Measurements from ENCODE around the gene RSAD1. TPM values are rescaled to one million over a fixed set of nuclear protein-coding genes. Genes with fewer than 3 reads are reported as not detected.

RSAD1 gene
- total and polyA plus RNA-seq, 2 donors = 17.0 to 29.2 TPM

- no peaks in the 10 kb centered on the region for H3K4me1 ChIP-seq (ENCODE audit: insufficient read depth)
- DNase-seq (ENCODE audit: extremely low spot score) = no peak
- no peak overlapping the region for H3K4me3 ChIP-seq (ENCODE audit: low read depth, low read length)
- H3K36me3 ChIP-seq (ENCODE audit: insufficient read depth) = peaks cover 5% of the 10 kb centered on the region
- peak overlapping the region; percentile 3 for H3K27ac ChIP-seq (ENCODE audit: low read depth)
- WGBS = 12% methylated on average over 7 of the region's 7 CpGs
Observed at GRCh38 chr17:50482516-50482915, 3.9 kb downstream of the RSAD1 start.

DNA sequence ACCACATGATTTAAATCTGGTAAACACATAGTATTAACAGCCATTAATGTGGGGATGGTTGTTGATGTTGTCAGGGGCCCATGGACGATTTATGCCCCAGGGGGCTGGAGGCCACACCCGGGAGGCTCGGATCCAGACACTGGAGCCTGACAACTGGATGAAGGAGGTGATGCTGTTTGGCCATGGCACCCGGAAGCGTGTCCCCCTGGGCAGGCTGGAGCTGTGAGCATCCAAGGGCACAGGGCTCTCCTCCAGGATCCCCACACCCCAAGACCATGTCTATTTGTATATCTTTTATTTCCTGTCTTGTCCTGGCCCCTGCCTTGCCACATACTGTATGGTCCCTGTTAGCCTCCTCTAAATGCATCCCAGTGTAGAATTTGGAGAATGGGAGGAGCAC lies 4.6 kb downstream of the RSAD1 start:
- Histone ChIP-seq H3K4me1 (ENCODE audit: insufficient read depth) (no peaks in the 10 kb centered on the region), H3K36me3 (ENCODE audit: insufficient read depth) (peaks cover 5% of the 10 kb centered on the region), H3K4me3 (ENCODE audit: low read depth, low read length) (no peak overlapping the region), H3K27ac (ENCODE audit: low read depth) (peak overlapping the region; percentile 59)
- 87% methylated on average over 5 of the region's 5 CpGs for WGBS
- DNase-seq (ENCODE audit: extremely low spot score) = no peak

DNA sequence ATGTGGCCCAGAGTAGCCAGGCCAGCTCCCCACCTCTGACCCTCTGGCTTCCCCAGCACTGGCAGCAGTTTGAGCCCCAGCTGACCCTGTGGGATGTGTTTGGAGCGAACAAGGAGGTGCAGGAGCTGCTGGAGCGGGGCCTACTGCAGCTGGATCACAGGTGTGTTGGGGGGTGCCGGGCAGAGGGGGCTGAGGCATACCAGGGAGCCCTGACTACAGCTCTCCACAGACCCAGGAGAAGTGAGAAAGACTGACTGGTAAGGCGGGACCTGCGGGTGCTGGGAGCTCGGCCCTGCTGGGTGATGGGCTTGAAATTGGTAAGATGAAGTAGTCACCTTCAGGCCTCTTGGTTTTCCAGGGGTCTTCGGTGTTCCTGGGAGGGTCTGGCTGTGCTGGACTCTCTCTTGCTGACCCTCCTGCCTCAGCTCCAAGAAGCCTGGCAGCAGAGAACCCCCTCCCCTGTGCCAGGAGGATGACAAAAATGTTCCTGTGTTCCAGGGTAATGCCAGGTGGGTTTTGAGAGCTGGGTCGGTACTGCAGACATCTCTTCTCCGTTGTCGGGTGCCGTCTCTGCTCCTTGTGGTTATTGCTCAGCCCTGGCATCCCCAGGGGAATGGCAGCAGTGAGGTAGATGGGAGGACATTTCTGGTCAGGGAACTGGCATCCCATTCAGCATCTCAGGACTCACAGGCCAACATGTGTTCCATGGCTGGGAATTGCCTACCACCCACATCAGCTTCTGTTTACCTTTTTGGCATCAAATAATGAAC lies 5.9 kb downstream of the RSAD1 start:
- H3K36me3 ChIP-seq (ENCODE audit: insufficient read depth) = peaks cover 5% of the 10 kb centered on the region
- no peaks in the 10 kb centered on the region for H3K4me1 ChIP-seq (ENCODE audit: insufficient read depth)
- no peak for DNase-seq (ENCODE audit: extremely low spot score)
- no peak overlapping the region for H3K4me3 ChIP-seq (ENCODE audit: low read depth, low read length)
- 94% methylated on average over 11 of the region's 11 CpGs for WGBS
- no peak overlapping the region for H3K27ac ChIP-seq (ENCODE audit: low read depth)

- H3K36me3 ChIP-seq (ENCODE audit: insufficient read depth) = peaks cover 5% of the 10 kb centered on the region
- H3K4me3 ChIP-seq (ENCODE audit: low read depth, low read length) = no peak overlapping the region
- no peak for DNase-seq (ENCODE audit: extremely low spot score)
- H3K27ac ChIP-seq (ENCODE audit: low read depth) = no peak overlapping the region
- H3K4me1 ChIP-seq (ENCODE audit: insufficient read depth) = no peaks in the 10 kb centered on the region
- 81% methylated on average over 17 of the region's 17 CpGs for WGBS
Observed at GRCh38 chr17:50487213-50488096, 8.8 kb downstream of the RSAD1 start.

DNA sequence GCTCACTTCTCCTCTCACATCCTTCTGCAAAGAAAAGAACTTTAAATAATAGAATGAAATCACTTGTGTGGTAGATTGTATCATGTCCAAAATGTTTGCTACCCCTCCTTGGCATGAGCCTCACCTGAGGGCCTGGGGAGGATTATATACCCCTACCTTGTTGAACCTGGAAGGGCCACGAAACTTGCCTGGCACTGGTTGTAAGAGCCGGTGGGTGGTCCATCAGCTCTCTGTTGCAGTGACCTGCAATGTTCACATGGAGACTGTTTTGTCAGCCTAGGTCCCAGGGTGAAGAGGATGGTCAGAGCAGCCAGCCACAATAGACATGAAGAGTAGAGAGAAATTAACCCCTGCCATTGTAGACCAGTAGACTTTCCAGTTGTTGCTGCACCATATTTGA lies 10.2 kb downstream of the RSAD1 start:
- 94% methylated on average over 2 of the region's 2 CpGs for WGBS

DNA sequence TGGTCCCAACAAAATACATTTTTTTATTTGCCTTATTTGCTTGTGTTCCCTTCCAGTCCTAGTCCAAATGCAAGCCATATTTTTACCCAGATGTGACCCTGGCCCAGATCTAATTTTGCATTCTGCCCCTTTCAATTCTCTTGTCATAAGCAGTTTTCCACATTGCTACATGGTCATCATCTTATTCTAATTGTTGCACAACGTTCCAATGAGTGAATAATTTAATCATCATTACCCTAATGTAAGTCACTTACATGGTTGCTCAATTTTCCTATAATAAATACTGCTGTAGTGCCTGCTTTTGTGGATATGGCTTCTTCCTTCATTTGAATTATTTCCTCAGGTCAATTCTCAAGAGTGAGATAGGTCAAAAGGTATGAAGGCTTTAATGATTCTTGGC lies 12.8 kb downstream of the RSAD1 start:
- Histone ChIP-seq H3K4me3 (ENCODE audit: low read depth, low read length) (no peak overlapping the region), H3K36me3 (ENCODE audit: insufficient read depth) (no peaks in the 10 kb centered on the region), H3K4me1 (ENCODE audit: insufficient read depth) (no peaks in the 10 kb centered on the region), H3K27ac (ENCODE audit: low read depth) (no peak overlapping the region)
- WGBS = 72% methylated on average over 1 of the region's 1 CpG
- DNase-seq (ENCODE audit: extremely low spot score) = no peak

More for the DNA sequence above, 10.2 kb downstream of the RSAD1 start:
- Histone ChIP-seq H3K27ac (ENCODE audit: low read depth) (no peak overlapping the region), H3K4me3 (ENCODE audit: low read depth, low read length) (no peak overlapping the region), H3K4me1 (ENCODE audit: insufficient read depth) (no peaks in the 10 kb centered on the region), H3K36me3 (ENCODE audit: insufficient read depth) (peaks cover 5% of the 10 kb centered on the region)
- DNase-seq (ENCODE audit: extremely low spot score) = no peak

DNA sequence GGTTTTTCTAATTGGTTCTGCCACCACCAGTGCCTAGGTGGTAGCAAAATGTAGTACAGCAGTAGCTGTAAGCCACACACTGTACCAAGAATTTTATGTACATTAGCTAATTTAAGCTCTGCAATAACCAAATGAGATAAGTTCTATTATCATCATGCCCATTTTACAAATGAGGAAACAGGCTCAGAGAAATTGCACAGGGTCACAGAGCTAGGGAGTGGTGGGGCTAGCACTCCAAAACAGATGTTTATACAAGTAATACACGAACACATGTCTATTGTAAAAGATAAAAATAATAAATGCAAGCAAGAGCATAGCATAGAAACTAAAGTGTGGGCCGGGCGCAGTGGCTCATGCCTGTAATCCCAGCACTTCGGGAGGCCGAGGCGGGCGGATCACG lies 13.6 kb downstream of the RSAD1 start:
- DNase-seq (ENCODE audit: extremely low spot score) = no peak
- Histone ChIP-seq H3K36me3 (ENCODE audit: insufficient read depth) (no peaks in the 10 kb centered on the region), H3K4me3 (ENCODE audit: low read depth, low read length) (no peak overlapping the region), H3K27ac (ENCODE audit: low read depth) (no peak overlapping the region), H3K4me1 (ENCODE audit: insufficient read depth) (no peaks in the 10 kb centered on the region)
- 78% methylated on average over 6 of the region's 8 CpGs for WGBS

DNA sequence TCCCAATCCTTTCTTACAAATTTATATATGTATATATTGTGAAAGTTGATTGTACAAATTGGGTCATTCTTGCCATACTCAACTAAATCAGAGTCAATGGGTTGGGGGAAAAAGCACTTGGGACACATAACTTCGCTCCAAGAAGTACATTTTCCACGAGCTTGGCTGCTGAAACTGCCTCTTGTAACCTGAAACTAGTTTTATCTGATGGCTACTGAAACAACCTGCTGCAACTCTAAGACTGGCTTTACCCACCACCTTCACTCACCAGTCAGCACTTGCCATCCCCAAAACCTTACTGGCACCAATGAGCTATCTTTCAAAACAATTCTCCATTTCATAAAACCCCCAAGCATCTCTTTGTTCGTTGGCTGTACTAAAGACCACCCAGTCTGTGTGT lies 15.1 kb downstream of the RSAD1 start:
- H3K4me3 ChIP-seq (ENCODE audit: low read depth, low read length) = no peak overlapping the region
- H3K27ac ChIP-seq (ENCODE audit: low read depth) = no peak overlapping the region
- H3K36me3 ChIP-seq (ENCODE audit: insufficient read depth) = no peaks in the 10 kb centered on the region
- 35% methylated on average over 3 of the region's 3 CpGs for WGBS
- H3K4me1 ChIP-seq (ENCODE audit: insufficient read depth) = no peaks in the 10 kb centered on the region
- no peak for DNase-seq (ENCODE audit: extremely low spot score)

- no peaks in the 10 kb centered on the region for H3K4me1 ChIP-seq (ENCODE audit: insufficient read depth)
- H3K4me3 ChIP-seq (ENCODE audit: low read depth, low read length) = no peak overlapping the region
- H3K36me3 ChIP-seq (ENCODE audit: insufficient read depth) = no peaks in the 10 kb centered on the region
- WGBS = 89% methylated on average over 8 of the region's 8 CpGs
- H3K27ac ChIP-seq (ENCODE audit: low read depth) = no peak overlapping the region
- DNase-seq (ENCODE audit: extremely low spot score) = no peak
Observed at GRCh38 chr17:50495217-50495823, 16.7 kb downstream of the RSAD1 start.

GRCh38 chr17:50495918-50496317 lies 17.3 kb downstream of the RSAD1 start:
- WGBS = 92% methylated on average over 8 of the region's 8 CpGs
- DNase-seq (ENCODE audit: extremely low spot score) = no peak
- H3K4me1 ChIP-seq (ENCODE audit: insufficient read depth) = no peaks in the 10 kb centered on the region
- no peak overlapping the region for H3K4me3 ChIP-seq (ENCODE audit: low read depth, low read length)
- H3K36me3 ChIP-seq (ENCODE audit: insufficient read depth) = no peaks in the 10 kb centered on the region
- no peak overlapping the region for H3K27ac ChIP-seq (ENCODE audit: low read depth)

GRCh38 chr17:50498021-50498874 lies 19.6 kb downstream of the RSAD1 start:
- Histone ChIP-seq H3K4me1 (ENCODE audit: insufficient read depth) (no peaks in the 10 kb centered on the region), H3K36me3 (ENCODE audit: insufficient read depth) (no peaks in the 10 kb centered on the region), H3K27ac (ENCODE audit: low read depth) (no peak overlapping the region), H3K4me3 (ENCODE audit: low read depth, low read length) (no peak overlapping the region)
- no peak for DNase-seq (ENCODE audit: extremely low spot score)
- WGBS = 78% methylated on average over 7 of the region's 7 CpGs

GRCh38 chr17:50499270-50499669 lies 20.6 kb downstream of the RSAD1 start:
- Histone ChIP-seq H3K36me3 (ENCODE audit: insufficient read depth) (no peaks in the 10 kb centered on the region), H3K4me3 (ENCODE audit: low read depth, low read length) (no peak overlapping the region), H3K27ac (ENCODE audit: low read depth) (no peak overlapping the region), H3K4me1 (ENCODE audit: insufficient read depth) (no peaks in the 10 kb centered on the region)
- DNase-seq (ENCODE audit: extremely low spot score) = no peak

DNA sequence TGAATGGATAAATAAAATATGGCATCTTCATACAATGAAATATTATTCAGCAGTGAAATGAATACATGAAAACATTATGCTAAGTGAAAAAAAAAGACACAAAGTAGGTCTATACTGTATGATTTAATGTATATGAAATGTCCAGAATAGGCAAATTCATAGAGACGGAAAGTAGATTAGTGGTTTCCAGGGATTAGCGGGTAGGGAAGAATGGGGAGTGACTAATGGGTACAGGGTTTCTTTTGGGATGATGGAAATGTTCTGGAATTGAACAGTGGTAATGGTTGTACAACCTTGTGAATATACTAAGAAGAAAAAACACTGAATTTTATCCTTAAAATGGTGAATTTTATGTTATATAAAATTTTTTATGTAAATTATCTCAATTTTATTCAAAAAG lies 21.1 kb downstream of the RSAD1 start:
- Histone ChIP-seq H3K4me3 (ENCODE audit: low read depth, low read length) (no peak overlapping the region), H3K36me3 (ENCODE audit: insufficient read depth) (no peaks in the 10 kb centered on the region), H3K4me1 (ENCODE audit: insufficient read depth) (no peaks in the 10 kb centered on the region), H3K27ac (ENCODE audit: low read depth) (no peak overlapping the region)
- WGBS = 98% methylated on average over 2 of the region's 2 CpGs
- DNase-seq (ENCODE audit: extremely low spot score) = no peak

Data from urinary bladder (tissue), 4 donors.